Left ventricle myocardium inferior (tissue), 1 donor: ENCODE data around the gene PARD3. TPM values are rescaled to one million over a fixed set of nuclear protein-coding genes. Genes with fewer than 3 reads are reported as not detected.

Experiments
- DNase-seq: peaks from one replicate; pipeline ENCODE4 v3.0.0-alpha.2; 2020
- H3K27ac ChIP-seq: fragments of 200-600 bp; replicated peaks from 2 replicates; pipeline ENCODE4 v1.8.0; 2021
- H3K27me3 ChIP-seq: fragments of 200-600 bp; 2 replicates; pipeline ENCODE4 v1.8.0; 2021; ENCODE audit warnings: low read depth
- H3K36me3 ChIP-seq: fragments of 200-600 bp; 2 replicates; pipeline ENCODE4 v1.8.0; 2021
- H3K4me1 ChIP-seq: fragments of 200-600 bp; 2 replicates; pipeline ENCODE4 v1.8.0; 2021
- H3K4me3 ChIP-seq: fragments of 200-600 bp; 2 replicates; pipeline ENCODE4 v1.8.0; 2021; ENCODE audit warnings: mild to moderate bottlenecking, moderate library complexity
- H3K9me3 ChIP-seq: fragments of 200-600 bp; replicated peaks from 2 replicates; pipeline ENCODE4 v1.8.0; 2021
- CTCF ChIP-seq: fragments of 200-600 bp; IDR thresholded peaks from 2 replicates; pipeline ENCODE4 v1.8.0; 2021; ENCODE audit warnings: antibody characterized with exemption, mild to moderate bottlenecking, borderline replicate concordance
- intact Hi-C: fragments of 100-400 bp; cut with micrococcal nuclease; formaldehyde crosslinking; loops from one replicate; pipeline ENCODE4 v1.11.0; 2022
- total RNA-seq: library from RNA; stranded (reverse); fragmentation: NEBNext Ultra II Directional; extraction: Animal tissue kit (Norgen Biotek cat#: 25700); gene quantifications from one replicate; pipeline ENCODE4 v1.2.1, GENCODE V29; 2021
- donor health status: DM: no; HTN: yes; CAD: no; lungs with severe emphysema.

The PARD3 gene
- total RNA-seq, 1 donor from 2014 or later, result 29.6 TPM

- no peaks in the 10 kb centered on the region for H3K27me3 ChIP-seq
- H3K27ac ChIP-seq, result no peak overlapping the region
- H3K4me3 ChIP-seq, result no peak overlapping the region
- peaks cover 16% of the 10 kb centered on the region for H3K4me1 ChIP-seq
- intact Hi-C loops, result no loop called here
- TF ChIP-seq CTCF, result no peak
- no peaks in the 10 kb centered on the region for H3K9me3 ChIP-seq
- DNase-seq, result no peak
- H3K36me3 ChIP-seq, result peaks cover 3% of the 10 kb centered on the region
Observed at GRCh38 chr10:34474555-34475273, 340.4 kb downstream of the PARD3 start.

- peaks cover 11% of the 10 kb centered on the region for H3K4me1 ChIP-seq
- H3K9me3 ChIP-seq, result no peaks in the 10 kb centered on the region
- H3K27me3 ChIP-seq, result no peaks in the 10 kb centered on the region
- H3K27ac ChIP-seq, result peak overlapping the region; percentile 42
- no peak for TF ChIP-seq CTCF
- DNase-seq, result no peak
- H3K4me3 ChIP-seq, result no peak overlapping the region
- peaks cover 4% of the 10 kb centered on the region for H3K36me3 ChIP-seq
- intact Hi-C loops, result no loop called here
Observed at GRCh38 chr10:34474009-34474376, 341.1 kb downstream of the PARD3 start.

GRCh38 chr10:34473174-34474008, 341.7 kb downstream of the PARD3 start:
- H3K27me3 ChIP-seq, result no peaks in the 10 kb centered on the region
- no peaks in the 10 kb centered on the region for H3K9me3 ChIP-seq
- peaks cover 4% of the 10 kb centered on the region for H3K36me3 ChIP-seq
- peak overlapping the region; percentile 42 for H3K27ac ChIP-seq
- no peak for TF ChIP-seq CTCF
- no peak overlapping the region for H3K4me3 ChIP-seq
- DNase-seq, result no peak
- intact Hi-C loops, result no loop called here
- peaks cover 11% of the 10 kb centered on the region for H3K4me1 ChIP-seq

GRCh38 chr10:34470307-34470706, 344.8 kb downstream of the PARD3 start:
- Histone ChIP-seq H3K27ac (no peak overlapping the region), H3K27me3 (no peaks in the 10 kb centered on the region), H3K4me3 (no peak overlapping the region), H3K4me1 (peaks cover 11% of the 10 kb centered on the region), H3K9me3 (no peaks in the 10 kb centered on the region), H3K36me3 (peaks cover 4% of the 10 kb centered on the region)
- no peak for TF ChIP-seq CTCF
- intact Hi-C loops, result no loop called here
- no peak for DNase-seq

GRCh38 chr10:34469446-34469845, 345.6 kb downstream of the PARD3 start:
- Histone ChIP-seq H3K36me3 (peaks cover 4% of the 10 kb centered on the region), H3K9me3 (no peaks in the 10 kb centered on the region), H3K27ac (no peak overlapping the region), H3K4me3 (no peak overlapping the region), H3K27me3 (no peaks in the 10 kb centered on the region), H3K4me1 (peaks cover 11% of the 10 kb centered on the region)
- DNase-seq, result no peak
- no peak for TF ChIP-seq CTCF
- intact Hi-C loops, result no loop called here
